ENCODE measurements around the gene MCOLN3. TPM values are rescaled to one million over a fixed set of nuclear protein-coding genes. Genes with fewer than 3 reads are reported as not detected.

The MCOLN3 gene
- total and polyA plus RNA-seq, 3 donors from 2014 or later, result 2.5 to 5.1 (median 4.4) TPM

DNA sequence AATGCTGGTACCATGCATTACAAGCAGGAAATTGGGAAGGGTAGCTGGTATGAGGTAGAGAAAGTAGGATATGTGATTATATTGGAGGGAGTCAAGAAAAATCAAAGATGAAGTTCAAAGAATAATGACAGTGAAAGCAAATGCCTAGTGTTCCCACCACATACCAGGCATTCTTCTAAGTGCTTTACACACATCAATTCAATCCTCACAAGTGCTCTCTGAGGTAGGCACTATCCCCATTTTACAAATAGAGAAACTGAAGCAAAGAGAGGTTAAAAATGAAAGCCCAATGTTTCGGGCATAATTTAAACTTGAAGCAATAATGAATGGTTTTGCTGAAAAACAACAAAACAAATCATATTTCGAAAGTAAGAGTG, 40.1 kb upstream of the MCOLN3 start:
- intact Hi-C loops (cut with DNase I; ENCODE audit: low total_unique reads), result no loop called here
- no peaks in the 10 kb centered on the region for H3K27me3 ChIP-seq
- H3K4me1 ChIP-seq, result no peaks in the 10 kb centered on the region
- no peaks in the 10 kb centered on the region for H3K9me3 ChIP-seq
- WGBS, 2 donors, result 65 to 73% methylated on average over 2 of the region's 2 CpGs
- TF ChIP-seq POLR2A (IDR thresholded peaks at IDR 0.05), result no peak
- TF ChIP-seq, protein P1, sequence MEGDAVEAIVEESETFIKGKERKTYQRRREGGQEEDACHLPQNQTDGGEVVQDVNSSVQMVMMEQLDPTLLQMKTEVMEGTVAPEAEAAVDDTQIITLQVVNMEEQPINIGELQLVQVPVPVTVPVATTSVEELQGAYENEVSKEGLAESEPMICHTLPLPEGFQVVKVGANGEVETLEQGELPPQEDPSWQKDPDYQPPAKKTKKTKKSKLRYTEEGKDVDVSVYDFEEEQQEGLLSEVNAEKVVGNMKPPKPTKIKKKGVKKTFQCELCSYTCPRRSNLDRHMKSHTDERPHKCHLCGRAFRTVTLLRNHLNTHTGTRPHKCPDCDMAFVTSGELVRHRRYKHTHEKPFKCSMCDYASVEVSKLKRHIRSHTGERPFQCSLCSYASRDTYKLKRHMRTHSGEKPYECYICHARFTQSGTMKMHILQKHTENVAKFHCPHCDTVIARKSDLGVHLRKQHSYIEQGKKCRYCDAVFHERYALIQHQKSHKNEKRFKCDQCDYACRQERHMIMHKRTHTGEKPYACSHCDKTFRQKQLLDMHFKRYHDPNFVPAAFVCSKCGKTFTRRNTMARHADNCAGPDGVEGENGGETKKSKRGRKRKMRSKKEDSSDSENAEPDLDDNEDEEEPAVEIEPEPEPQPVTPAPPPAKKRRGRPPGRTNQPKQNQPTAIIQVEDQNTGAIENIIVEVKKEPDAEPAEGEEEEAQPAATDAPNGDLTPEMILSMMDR (IDR thresholded peaks at IDR 0.05), result no peak
- no peaks in the 10 kb centered on the region for H3K36me3 ChIP-seq (ENCODE audit: low read depth, missing control alignments)
- H3K4me3 ChIP-seq, result no peak overlapping the region
- DNase-seq, result no peak
- H3K27ac ChIP-seq, result no peak overlapping the region

- H3K4me1 ChIP-seq, result no peaks in the 10 kb centered on the region
- H3K4me3 ChIP-seq, result no peak overlapping the region
- H3K27me3 ChIP-seq, result no peaks in the 10 kb centered on the region
- no peak overlapping the region for H3K27ac ChIP-seq
- DNase-seq, result no peak
- WGBS, 2 donors, result 88 to 97% methylated on average over 1 of the region's 1 CpG
- TF ChIP-seq POLR2A (IDR thresholded peaks at IDR 0.05), result no peak
- TF ChIP-seq, protein P1 (IDR thresholded peaks at IDR 0.05), result no peak
- H3K36me3 ChIP-seq (ENCODE audit: low read depth, missing control alignments), result no peaks in the 10 kb centered on the region
- intact Hi-C loops (cut with DNase I; ENCODE audit: low total_unique reads), result no loop called here
- no peaks in the 10 kb centered on the region for H3K9me3 ChIP-seq
These were observed 39.5 kb upstream of the MCOLN3 start for GRCh38 chr1:85087659-85088407.

DNA sequence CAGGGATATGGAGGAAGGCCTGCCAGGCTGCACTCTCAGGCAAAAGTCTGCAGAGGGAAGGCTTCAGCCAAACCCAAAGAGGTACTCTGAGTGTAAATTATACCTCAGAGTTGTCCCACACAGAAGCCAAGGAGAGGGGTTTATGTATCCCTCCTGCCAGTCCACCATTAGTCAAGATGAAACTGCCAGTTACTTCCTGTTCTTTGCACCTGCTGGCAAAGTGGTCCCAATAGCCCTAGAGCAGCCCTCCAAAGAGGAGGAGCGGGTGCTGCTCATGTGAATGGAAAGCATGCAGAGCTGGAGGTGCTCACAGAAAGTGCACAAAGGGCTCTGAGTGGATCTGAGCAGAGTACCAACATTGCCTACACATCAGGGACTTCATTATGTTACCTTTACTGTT, 37.1 kb upstream of the MCOLN3 start:
- no peaks in the 10 kb centered on the region for H3K27me3 ChIP-seq
- WGBS, 2 donors, result 100% methylated on average over 1 of the region's 1 CpG
- no peaks in the 10 kb centered on the region for H3K4me1 ChIP-seq
- no peaks in the 10 kb centered on the region for H3K9me3 ChIP-seq
- TF ChIP-seq POLR2A (IDR thresholded peaks at IDR 0.05), result no peak
- TF ChIP-seq, protein P1 (IDR thresholded peaks at IDR 0.05), result no peak
- no peaks in the 10 kb centered on the region for H3K36me3 ChIP-seq (ENCODE audit: low read depth, missing control alignments)
- no peak overlapping the region for H3K4me3 ChIP-seq
- intact Hi-C loops (cut with DNase I; ENCODE audit: low total_unique reads), result no loop called here
- no peak for DNase-seq
- H3K27ac ChIP-seq, result no peak overlapping the region

- Histone ChIP-seq H3K27me3 (no peaks in the 10 kb centered on the region), H3K4me3 (no peak overlapping the region), H3K9me3 (no peaks in the 10 kb centered on the region), H3K36me3 (ENCODE audit: low read depth, missing control alignments) (no peaks in the 10 kb centered on the region), H3K4me1 (no peaks in the 10 kb centered on the region), H3K27ac (no peak overlapping the region)
- DNase-seq, result no peak
- 40% methylated on average over 3 of the region's 3 CpGs for WGBS, 2 donors
- intact Hi-C loops (cut with DNase I; ENCODE audit: low total_unique reads), result no loop called here
- TF ChIP-seq, protein P1 (IDR thresholded peaks at IDR 0.05), result no peak
These were observed 30.6 kb upstream of the MCOLN3 start for GRCh38 chr1:85078903-85079302.

- WGBS, 2 donors, result 92% methylated on average over 3 of the region's 3 CpGs
- Histone ChIP-seq H3K4me3 (no peak overlapping the region), H3K9me3 (no peaks in the 10 kb centered on the region), H3K4me1 (no peaks in the 10 kb centered on the region), H3K27me3 (no peaks in the 10 kb centered on the region), H3K36me3 (ENCODE audit: low read depth, missing control alignments) (no peaks in the 10 kb centered on the region), H3K27ac (no peak overlapping the region)
- DNase-seq, result no peak
- intact Hi-C loops (cut with DNase I; ENCODE audit: low total_unique reads), result no loop called here
- TF ChIP-seq, protein P1 (IDR thresholded peaks at IDR 0.05), result no peak
- no peak for TF ChIP-seq POLR2A (IDR thresholded peaks at IDR 0.05)
These were observed 26.2 kb upstream of the MCOLN3 start for GRCh38 chr1:85074365-85074964.
